Calu3 (cell line): ENCODE results near the gene AGPAT1. TPM values are rescaled to one million over a fixed set of nuclear protein-coding genes. Genes with fewer than 3 reads are reported as not detected.

Source experiments
- BruUV-seq: library from RNA; stranded (reverse); fragments of 400-500 nt; replicated peaks from 2 replicates; lab custom pipeline; 2021; lab: Mats Ljungman, UMichigan
- CTCF ChIA-PET: fragments of 300-600 bp; sonication (Branson Sonifier 250); formaldehyde crosslinking; loops from one replicate; lab custom pipeline; 2022; ENCODE audit warnings: antibody characterized with exemption; lab: Charles Lee
- DNase-seq: peaks from one replicate; pipeline ENCODE4 v3.0.0; 2022
- H3K27ac Mint-ChIP-seq: one replicate; pipeline ENCODE4 v1.8.0; 2022; ENCODE audit warnings: mixed read lengths; ENCODE audit not compliant: unreplicated experiment
- H3K27me3 Mint-ChIP-seq: one replicate; pipeline ENCODE4 v1.8.0; 2022; ENCODE audit warnings: mixed read lengths; ENCODE audit not compliant: unreplicated experiment
- H3K36me3 Mint-ChIP-seq: one replicate; pipeline ENCODE4 v1.8.0; 2022; ENCODE audit warnings: mild to moderate bottlenecking, moderate library complexity, mixed read lengths; ENCODE audit not compliant: insufficient read depth, unreplicated experiment
- H3K4me1 Mint-ChIP-seq: one replicate; pipeline ENCODE4 v1.8.0; 2022; ENCODE audit warnings: mild to moderate bottlenecking, low read depth, mixed read lengths; ENCODE audit not compliant: unreplicated experiment
- H3K4me3 Mint-ChIP-seq: one replicate; pipeline ENCODE4 v1.8.0; 2022; ENCODE audit warnings: mild to moderate bottlenecking, low read depth, moderate library complexity, mixed read lengths; ENCODE audit not compliant: unreplicated experiment
- H3K9me3 Mint-ChIP-seq: one replicate; pipeline ENCODE4 v1.8.0; 2022; ENCODE audit warnings: low read depth, mixed read lengths; ENCODE audit not compliant: unreplicated experiment
- CTCF ChIP-seq: fragments of 200-600 bp; IDR thresholded peaks from one replicate; pipeline ENCODE4 v1.8.0; 2022; ENCODE audit warnings: antibody characterized with exemption; ENCODE audit not compliant: unreplicated experiment
- intact Hi-C: fragments of 100-400 bp; cut with micrococcal nuclease; formaldehyde crosslinking; loops from one replicate; pipeline ENCODE4 v1.10.0; 2022; ENCODE audit not compliant: unreplicated experiment
- microRNA-seq: library from miRNA; unstranded; fragments of <30 nt; microRNA quantifications from one replicate; pipeline ENCODE4 v1.2.0, GENCODE V29; 2022
- total RNA-seq: library from RNA; stranded (reverse); gene quantifications from 2 replicates; pipeline ENCODE4 v1.2.3, GENCODE V29; 2022

The AGPAT1 gene
- total RNA-seq, 1 experiment from 2014 or later: 138 TPM

DNA sequence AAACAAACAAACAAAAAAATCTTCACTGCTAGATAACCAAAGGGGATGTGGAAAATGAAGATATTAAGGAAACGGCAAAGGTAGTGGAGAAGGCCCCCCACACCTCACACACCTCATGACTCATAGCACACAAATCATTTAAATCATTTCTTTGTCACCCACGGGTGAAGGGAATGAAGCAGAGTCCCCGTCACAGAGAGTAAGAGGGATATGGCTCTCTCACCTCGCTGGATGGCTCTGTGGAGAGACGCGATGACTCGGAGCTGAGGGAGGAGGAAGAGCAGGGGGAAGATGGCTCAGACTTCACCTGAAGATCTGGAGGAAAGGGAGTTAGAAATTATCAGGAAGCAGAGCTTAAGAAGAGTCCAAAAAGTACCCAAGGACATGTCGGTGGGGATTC, 49.0 kb downstream of the AGPAT1 start:
- no peaks in the 10 kb centered on the region for H3K9me3 Mint-ChIP-seq
- TF ChIP-seq CTCF: no peak
- peak overlapping the region; percentile 98 for H3K4me3 Mint-ChIP-seq
- no peaks in the 10 kb centered on the region for H3K27me3 Mint-ChIP-seq
- intact Hi-C loops: no loop called here
- H3K4me1 Mint-ChIP-seq: peaks cover 23% of the 10 kb centered on the region
- H3K27ac Mint-ChIP-seq: peak overlapping the region; percentile 98
- no TSS peak for BruUV-seq
- peaks cover 81% of the 10 kb centered on the region for H3K36me3 Mint-ChIP-seq
- no peak for DNase-seq
- CTCF ChIA-PET: interaction anchor here (4.6 kb wide), 1 partner anchor 9 kb away, joined by 39 read pairs; no protein-coding TSS in a partner anchor

DNA sequence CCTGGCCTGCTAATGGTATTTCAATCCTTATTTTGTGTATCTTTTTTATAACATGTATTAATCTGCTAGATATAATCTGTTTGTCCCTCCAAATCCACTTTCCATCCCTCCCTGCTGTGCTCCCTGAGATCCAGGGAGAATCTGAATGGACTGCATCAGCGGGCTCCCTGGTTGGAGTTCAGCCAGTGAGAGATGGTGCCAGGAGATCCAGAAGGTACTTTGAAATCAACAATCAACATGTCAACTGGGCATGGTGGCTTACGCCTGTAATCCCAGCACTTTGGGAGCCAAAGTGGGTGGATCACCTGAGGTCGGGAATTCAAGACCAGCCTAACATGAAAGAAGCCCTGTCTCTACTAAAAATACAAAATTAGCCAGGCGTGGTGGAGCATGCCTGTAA, 52.2 kb downstream of the AGPAT1 start:
- no TSS peak for BruUV-seq
- H3K36me3 Mint-ChIP-seq: peaks cover 82% of the 10 kb centered on the region
- CTCF ChIA-PET: interaction anchor here (0.7 kb wide), 1 partner anchor 9 kb away, joined by 5 read pairs; no protein-coding TSS in a partner anchor
- peaks cover 33% of the 10 kb centered on the region for H3K4me1 Mint-ChIP-seq
- H3K9me3 Mint-ChIP-seq: no peaks in the 10 kb centered on the region
- H3K27me3 Mint-ChIP-seq: no peaks in the 10 kb centered on the region
- DNase-seq: no peak
- intact Hi-C loops: no loop called here
- H3K4me3 Mint-ChIP-seq: no peak overlapping the region
- H3K27ac Mint-ChIP-seq: no peak overlapping the region
- no peak for TF ChIP-seq CTCF

GRCh38 chr6:32120573-32121059, 55.3 kb downstream of the AGPAT1 start:
- Mint-ChIP-seq H3K9me3 (no peaks in the 10 kb centered on the region), H3K27me3 (no peaks in the 10 kb centered on the region), H3K4me3 (no peak overlapping the region), H3K4me1 (peaks cover 13% of the 10 kb centered on the region), H3K36me3 (peaks cover 65% of the 10 kb centered on the region), H3K27ac (no peak overlapping the region)
- TF ChIP-seq CTCF: no peak
- intact Hi-C loops: no loop called here
- no TSS peak for BruUV-seq
- no peak for DNase-seq
- CTCF ChIA-PET: no interaction called here

GRCh38 chr6:32118782-32119628, 56.9 kb downstream of the AGPAT1 start:
- H3K4me1 Mint-ChIP-seq: peaks cover 13% of the 10 kb centered on the region
- TF ChIP-seq CTCF: peak; percentile 96
- DNase-seq: peak; percentile 96
- no peaks in the 10 kb centered on the region for H3K9me3 Mint-ChIP-seq
- no peaks in the 10 kb centered on the region for H3K27me3 Mint-ChIP-seq
- H3K27ac Mint-ChIP-seq: no peak overlapping the region
- CTCF ChIA-PET: interaction anchor here (0.8 to 4.4 kb wide), 7 partner anchors 9 to 203 kb away, joined by 3 to 39 read pairs (median 5); partner anchors contain the start of genes ATF6B and FKBPL
- no TSS peak for BruUV-seq
- no peak overlapping the region for H3K4me3 Mint-ChIP-seq
- intact Hi-C loops: loop anchor here (1.0 to 10.0 kb wide), 3 partner anchors 35 to 116 kb away; partner anchors contain the start of genes AGPAT1 and PPT2
- peaks cover 62% of the 10 kb centered on the region for H3K36me3 Mint-ChIP-seq

Small RNAs within 50 kb of the gene (microRNA-seq; reads per million reads assigned to microRNA genes)
- gene MIR6721: 7.0 reads per million, percentile 25 among the genes with 10 or more reads in this experiment
- gene MIR6833: not detected

Other genes starting within 250 kb of the AGPAT1 start
- 5.0 and 6.3 TPM in 2 replicates for gene C2, start 248.4 kb downstream of the AGPAT1 start, total RNA-seq
- gene CFB, start 230.0 kb downstream of the AGPAT1 start, total RNA-seq: 944 and 1,205 TPM in 2 replicates
- gene NELFE, start 217.1 kb downstream of the AGPAT1 start, total RNA-seq: 141 and 157 TPM in 2 replicates
- 182 and 201 TPM in 2 replicates for gene SKIC2, start 216.9 kb downstream of the AGPAT1 start, total RNA-seq
- gene DXO, start 203.9 kb downstream of the AGPAT1 start, total RNA-seq: 40.9 and 43.6 TPM in 2 replicates
- gene C4A, start 194.0 kb downstream of the AGPAT1 start, total RNA-seq: 13.1 and 20.8 TPM in 2 replicates
- 7.8 and 13.4 TPM in 2 replicates for gene C4B, start 161.3 kb downstream of the AGPAT1 start, total RNA-seq
- gene CYP21A2, start 137.7 kb downstream of the AGPAT1 start, total RNA-seq: 0.76 and 0.78 TPM in 2 replicates
- 10.6 and 11.3 TPM in 2 replicates for gene TNXB, start 66.7 kb downstream of the AGPAT1 start, total RNA-seq
- 185 and 196 TPM in 2 replicates for gene ATF6B, start 47.8 kb downstream of the AGPAT1 start, total RNA-seq
- gene FKBPL, start 45.8 kb downstream of the AGPAT1 start, total RNA-seq: 13.8 and 15.6 TPM in 2 replicates
- 1.7 and 2.9 TPM in 2 replicates for gene PRRT1, start 24.1 kb downstream of the AGPAT1 start, total RNA-seq
- 29.1 and 31.0 TPM in 2 replicates for gene PPT2, start 21.9 kb downstream of the AGPAT1 start, total RNA-seq
- 18.8 and 20.2 TPM in 2 replicates for gene EGFL8, start 11.5 kb downstream of the AGPAT1 start, total RNA-seq
- 85.4 and 89.6 TPM in 2 replicates for gene RNF5, start 2.3 kb upstream of the AGPAT1 start, total RNA-seq
- 14.3 and 14.4 TPM in 2 replicates for gene AGER, start 8.2 kb upstream of the AGPAT1 start, total RNA-seq
- 122 and 141 TPM in 2 replicates for gene PBX2, start 14.1 kb upstream of the AGPAT1 start, total RNA-seq
- gene GPSM3, start 16.6 kb upstream of the AGPAT1 start, total RNA-seq: 6.2 and 6.3 TPM in 2 replicates
- 4.7 and 5.7 TPM in 2 replicates for gene NOTCH4, start 48.0 kb upstream of the AGPAT1 start, total RNA-seq
- not detected in 2 replicates for gene TSBP1, start 195.8 kb upstream of the AGPAT1 start, total RNA-seq
- not detected in 2 replicates for gene BTNL2, start 231.1 kb upstream of the AGPAT1 start, total RNA-seq